Loucy (cell line): ENCODE measurements around the gene BCL11B.

Experiments used
- CTCF ChIP-seq: fragments of 200-600 bp; sonication (generic); conservative IDR thresholded peaks from 2 replicates; pipeline ENCODE4 v1.5.1; 2014; ENCODE audit warnings: mild to moderate bottlenecking, antibody characterized with exemption, low read length
- EZH2phosphoT487 ChIP-seq: fragments of 200-600 bp; IDR thresholded peaks from 2 replicates; pipeline ENCODE4 v1.6.1; 2018; ENCODE audit warnings: antibody characterized with exemption, mild to moderate bottlenecking, moderate library complexity, borderline replicate concordance

GRCh38 chr14:99304208-99304607, 32.2 kb upstream of the BCL11B start:
- TF ChIP-seq CTCF (no peak), EZH2phosphoT487 (no peak)
